SK-N-SH (cell line): Measurements from ENCODE around the gene GSK3B.

ENCODE experiments used
- EZH2phosphoT487 ChIP-seq: fragments of 200-600 bp; sonication (generic); IDR thresholded peaks from 2 replicates; pipeline ENCODE4 v1.6.1; 2017; ENCODE audit warnings: low read depth, mixed run types, mild to moderate bottlenecking, antibody characterized with exemption, moderate library complexity, borderline replicate concordance
- MXI1 ChIP-seq: IDR thresholded peaks from 2 replicates; pipeline ENCODE4 v1.6.1; 2012; ENCODE audit warnings: mild to moderate bottlenecking, low read depth, low read length, improper control_type of control experiment
- TEAD4 ChIP-seq: IDR thresholded peaks from 2 replicates; pipeline ENCODE4 v1.4.0; 2012; ENCODE audit warnings: mild to moderate bottlenecking, borderline replicate concordance; ENCODE audit not compliant: insufficient read depth
- YY1 ChIP-seq: IDR thresholded peaks from 2 replicates; pipeline ENCODE4 v1.4.0; 2012; ENCODE audit warnings: low read depth, mild to moderate bottlenecking
- TF ChIP-seq, protein P1 (sequence below): fragments of 200-600 bp; sonication (generic); IDR thresholded peaks from 2 replicates; pipeline ENCODE4 v1.6.1; 2017; ENCODE audit warnings: antibody characterized with exemption, mild to moderate bottlenecking, moderate library complexity
- TF ChIP-seq, protein P2 (sequence below): IDR thresholded peaks from 2 replicates; pipeline ENCODE4 v1.4.0; 2012; ENCODE audit warnings: low read depth
- TF ChIP-seq, protein P3 (sequence below): fragments of 150-350 bp; IDR thresholded peaks from 2 replicates; pipeline ENCODE4 v1.6.1; 2016; ENCODE audit warnings: mild to moderate bottlenecking, low read depth, low read length

DNA sequence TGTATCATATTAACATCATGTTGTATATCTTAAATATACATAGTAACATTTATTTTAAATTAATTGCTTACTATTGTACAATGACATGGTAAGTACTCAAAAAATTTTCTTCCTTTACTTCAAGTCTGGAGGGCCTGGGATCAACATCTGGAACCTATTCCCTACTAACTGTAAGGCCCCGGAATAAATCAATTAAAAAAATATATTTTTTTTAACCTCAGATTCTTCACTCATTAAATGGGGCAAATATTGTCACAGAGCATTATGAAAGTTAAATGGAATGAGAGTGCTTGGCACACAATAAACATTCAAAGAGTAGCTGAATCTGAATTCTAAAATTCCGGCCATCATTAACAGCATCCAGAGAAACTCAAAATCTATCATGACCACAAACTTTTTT, 16.5 kb downstream of the GSK3B start:
- TF ChIP-seq, protein P1, sequence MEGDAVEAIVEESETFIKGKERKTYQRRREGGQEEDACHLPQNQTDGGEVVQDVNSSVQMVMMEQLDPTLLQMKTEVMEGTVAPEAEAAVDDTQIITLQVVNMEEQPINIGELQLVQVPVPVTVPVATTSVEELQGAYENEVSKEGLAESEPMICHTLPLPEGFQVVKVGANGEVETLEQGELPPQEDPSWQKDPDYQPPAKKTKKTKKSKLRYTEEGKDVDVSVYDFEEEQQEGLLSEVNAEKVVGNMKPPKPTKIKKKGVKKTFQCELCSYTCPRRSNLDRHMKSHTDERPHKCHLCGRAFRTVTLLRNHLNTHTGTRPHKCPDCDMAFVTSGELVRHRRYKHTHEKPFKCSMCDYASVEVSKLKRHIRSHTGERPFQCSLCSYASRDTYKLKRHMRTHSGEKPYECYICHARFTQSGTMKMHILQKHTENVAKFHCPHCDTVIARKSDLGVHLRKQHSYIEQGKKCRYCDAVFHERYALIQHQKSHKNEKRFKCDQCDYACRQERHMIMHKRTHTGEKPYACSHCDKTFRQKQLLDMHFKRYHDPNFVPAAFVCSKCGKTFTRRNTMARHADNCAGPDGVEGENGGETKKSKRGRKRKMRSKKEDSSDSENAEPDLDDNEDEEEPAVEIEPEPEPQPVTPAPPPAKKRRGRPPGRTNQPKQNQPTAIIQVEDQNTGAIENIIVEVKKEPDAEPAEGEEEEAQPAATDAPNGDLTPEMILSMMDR, result no peak
- TF ChIP-seq YY1 (no peak), MXI1 (no peak), EZH2phosphoT487 (no peak), TEAD4 (no peak)
- TF ChIP-seq, protein P2, sequence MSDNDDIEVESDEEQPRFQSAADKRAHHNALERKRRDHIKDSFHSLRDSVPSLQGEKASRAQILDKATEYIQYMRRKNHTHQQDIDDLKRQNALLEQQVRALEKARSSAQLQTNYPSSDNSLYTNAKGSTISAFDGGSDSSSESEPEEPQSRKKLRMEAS, result no peak
- TF ChIP-seq, protein P3, sequence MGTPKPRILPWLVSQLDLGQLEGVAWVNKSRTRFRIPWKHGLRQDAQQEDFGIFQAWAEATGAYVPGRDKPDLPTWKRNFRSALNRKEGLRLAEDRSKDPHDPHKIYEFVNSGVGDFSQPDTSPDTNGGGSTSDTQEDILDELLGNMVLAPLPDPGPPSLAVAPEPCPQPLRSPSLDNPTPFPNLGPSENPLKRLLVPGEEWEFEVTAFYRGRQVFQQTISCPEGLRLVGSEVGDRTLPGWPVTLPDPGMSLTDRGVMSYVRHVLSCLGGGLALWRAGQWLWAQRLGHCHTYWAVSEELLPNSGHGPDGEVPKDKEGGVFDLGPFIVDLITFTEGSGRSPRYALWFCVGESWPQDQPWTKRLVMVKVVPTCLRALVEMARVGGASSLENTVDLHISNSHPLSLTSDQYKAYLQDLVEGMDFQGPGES, result no peak
